ENCODE data around the gene ONECUT3. TPM values are rescaled to one million over a fixed set of nuclear protein-coding genes. Genes with fewer than 3 reads are reported as not detected.

Gene ONECUT3
- total and polyA plus RNA-seq, 2 of the 4 experiments (the other 2 are of a cell fraction) = not detected

DNA sequence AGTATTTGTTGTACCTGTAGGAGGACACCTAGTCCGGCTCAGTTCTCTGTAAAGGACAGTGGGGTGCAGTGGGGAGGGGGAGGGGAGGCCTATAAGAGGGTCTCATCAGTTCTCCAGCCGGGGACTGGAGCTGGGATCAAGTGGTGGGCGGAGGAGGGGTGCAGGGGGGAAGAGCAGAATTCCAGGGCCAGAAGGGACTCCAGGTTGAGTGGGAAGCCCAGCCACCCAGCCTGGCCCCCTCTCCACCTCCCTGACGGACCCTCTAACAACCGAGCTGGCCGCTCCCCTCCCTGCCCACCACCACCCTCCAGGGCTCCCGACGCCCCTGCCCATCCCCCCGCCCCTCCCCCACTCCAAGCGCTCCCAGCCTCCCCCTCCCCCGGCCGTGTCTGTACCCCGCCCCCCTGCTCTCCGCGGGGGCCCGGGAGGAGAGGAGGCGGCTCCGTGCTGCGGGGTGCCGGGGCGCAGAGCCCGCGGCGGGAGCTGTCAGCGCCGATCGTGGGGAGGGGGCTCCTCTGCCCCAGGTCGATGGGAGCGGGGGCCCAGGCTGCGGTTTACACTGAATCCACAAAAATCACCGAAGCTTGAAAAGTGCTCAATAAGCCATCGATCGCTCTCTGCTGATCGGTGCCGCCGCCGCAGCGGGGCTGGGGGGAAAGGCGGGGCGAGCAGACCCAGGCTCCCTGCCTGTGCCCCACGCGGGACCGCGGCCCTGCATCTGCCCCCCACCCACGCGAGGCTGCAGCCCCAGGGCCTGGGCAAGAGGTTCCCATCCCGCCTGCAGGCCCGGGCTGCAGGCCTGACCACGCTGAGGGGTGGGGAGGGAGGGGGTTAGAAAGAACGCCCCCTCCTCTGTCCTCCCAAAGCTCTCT is 34.6 kb upstream of the ONECUT3 start (continued):
- TF ChIP-seq RFX5 (IDR thresholded peaks at IDR 0.05; ENCODE audit: low read depth, low read length) = no peak

DNA sequence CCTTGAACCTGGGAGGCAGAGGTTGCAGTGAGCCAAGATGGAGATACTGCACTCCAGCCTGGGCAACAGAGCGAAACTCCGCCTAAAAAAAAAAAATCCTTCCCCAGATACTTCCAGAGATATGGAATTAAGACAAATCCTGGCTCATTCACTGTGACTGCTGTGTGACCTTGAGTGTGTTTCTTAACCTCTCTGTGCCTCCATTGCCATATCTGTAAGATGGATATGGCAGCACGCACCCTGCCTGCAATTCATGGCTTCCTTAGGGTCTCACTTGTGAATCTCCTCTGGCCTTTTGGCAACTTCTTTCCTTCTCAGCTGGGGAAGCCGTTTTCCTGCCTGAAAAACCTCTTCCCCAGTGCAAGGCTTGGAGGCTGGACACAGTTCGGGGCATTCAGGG is 33.8 kb upstream of the ONECUT3 start:
- no peak overlapping the region for H4K5ac ChIP-seq (ENCODE audit: low read depth, low read length)
- TF ChIP-seq, protein P1, sequence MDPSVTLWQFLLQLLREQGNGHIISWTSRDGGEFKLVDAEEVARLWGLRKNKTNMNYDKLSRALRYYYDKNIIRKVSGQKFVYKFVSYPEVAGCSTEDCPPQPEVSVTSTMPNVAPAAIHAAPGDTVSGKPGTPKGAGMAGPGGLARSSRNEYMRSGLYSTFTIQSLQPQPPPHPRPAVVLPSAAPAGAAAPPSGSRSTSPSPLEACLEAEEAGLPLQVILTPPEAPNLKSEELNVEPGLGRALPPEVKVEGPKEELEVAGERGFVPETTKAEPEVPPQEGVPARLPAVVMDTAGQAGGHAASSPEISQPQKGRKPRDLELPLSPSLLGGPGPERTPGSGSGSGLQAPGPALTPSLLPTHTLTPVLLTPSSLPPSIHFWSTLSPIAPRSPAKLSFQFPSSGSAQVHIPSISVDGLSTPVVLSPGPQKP (IDR thresholded peaks at IDR 0.05; ENCODE audit: borderline replicate concordance, low read depth, low read length) = no peak
- TF ChIP-seq CHD1 (IDR thresholded peaks at IDR 0.05; ENCODE audit: low read depth, low read length) (no peak), CEBPB (IDR thresholded peaks at IDR 0.05; ENCODE audit: low read depth, low read length) (no peak), RAD21 (IDR thresholded peaks at IDR 0.05; ENCODE audit: low read length) (no peak), SMC3 (IDR thresholded peaks at IDR 0.05; ENCODE audit: low read depth, low read length) (no peak), MXI1 (IDR thresholded peaks at IDR 0.05; ENCODE audit: borderline replicate concordance, low read depth, low read length) (no peak)
- TF ChIP-seq, protein P2, sequence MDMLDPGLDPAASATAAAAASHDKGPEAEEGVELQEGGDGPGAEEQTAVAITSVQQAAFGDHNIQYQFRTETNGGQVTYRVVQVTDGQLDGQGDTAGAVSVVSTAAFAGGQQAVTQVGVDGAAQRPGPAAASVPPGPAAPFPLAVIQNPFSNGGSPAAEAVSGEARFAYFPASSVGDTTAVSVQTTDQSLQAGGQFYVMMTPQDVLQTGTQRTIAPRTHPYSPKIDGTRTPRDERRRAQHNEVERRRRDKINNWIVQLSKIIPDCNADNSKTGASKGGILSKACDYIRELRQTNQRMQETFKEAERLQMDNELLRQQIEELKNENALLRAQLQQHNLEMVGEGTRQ (IDR thresholded peaks at IDR 0.05; ENCODE audit: low read depth, low read length) = no peak
- peaks cover 55% of the 10 kb centered on the region for H3K27me3 ChIP-seq (ENCODE audit: control insufficient read depth, insufficient read depth, low read length)
- no peak overlapping the region for H3K18ac ChIP-seq (ENCODE audit: low read depth, low read length)
- no peak overlapping the region for H3K56ac ChIP-seq (ENCODE audit: extremely low read depth, insufficient read depth, low read length)
- no TSS peak for BruUV-seq (replicated peaks)
- no peak overlapping the region for H3K14ac ChIP-seq (replicated peaks; ENCODE audit: low read depth, low read length)
- H3K4me1 ChIP-seq (ENCODE audit: control insufficient read depth, insufficient read depth, low read length) = no peaks in the 10 kb centered on the region
- H3K9ac ChIP-seq (ENCODE audit: low read depth, low read length) = no peak overlapping the region
- no peak overlapping the region for H2AK5ac ChIP-seq (ENCODE audit: low read depth, low read length)
- no peak overlapping the region for H2AFZ ChIP-seq (replicated peaks; ENCODE audit: low read length, poor library complexity)
- in situ Hi-C loops (cut with MboI; ENCODE audit: low sequenced_read_pairs) (no loop called here), dilution Hi-C loops (cut with HindIII; ENCODE audit: low sequenced_read_pairs, unreplicated experiment) (no loop called here), intact Hi-C loops (cut with micrococcal nuclease) (no loop called here)
- H3K79me1 ChIP-seq (ENCODE audit: low read depth in 1 of 2, low read length in 2 of 2) = no peaks in the 10 kb centered on the region
- no peak overlapping the region for H3K4ac ChIP-seq (ENCODE audit: low read depth, low read length)
- H3K4me3 ChIP-seq (ENCODE audit: insufficient read depth, low read depth, low read length) = no peak overlapping the region
- peaks cover 4% of the 10 kb centered on the region; the same call in 1 of the 2 replicates for H3K9me3 ChIP-seq (ENCODE audit: control insufficient read depth, insufficient read depth, low read length)
- H4K20me1 ChIP-seq (ENCODE audit: insufficient read depth, low read length) = no peaks in the 10 kb centered on the region
- no peak overlapping the region for H4K91ac ChIP-seq (ENCODE audit: insufficient read depth, low read depth, low read length)
- no peak for DNase-seq
- H3K4me2 ChIP-seq (ENCODE audit: low read depth, low read length) = no peak overlapping the region
- no peaks in the 10 kb centered on the region for H3K36me3 ChIP-seq (ENCODE audit: control insufficient read depth, insufficient read depth, low read length)
- ChIA-PET POLR2A (ENCODE audit: unreplicated experiment) (no interaction called here), CTCF (no interaction called here)
- H3K9me1 ChIP-seq (ENCODE audit: insufficient read depth, low read length) = no peaks in the 10 kb centered on the region
- H3K23ac ChIP-seq (ENCODE audit: low read depth, low read length) = no peak overlapping the region
- WGBS, 2 experiments (ENCODE audit: extremely low coverage in 2 of 2, insufficient read length in 1 of 2) = 50% methylated on average over 1 of the region's 5 CpGs; no CpG with 5 or more reads in 1 of the 2 experiments
- no peak for ATAC-seq (ENCODE audit: low read depth)
- no peak overlapping the region for H2AK9ac ChIP-seq (replicated peaks; ENCODE audit: low read depth, low read length, poor library complexity)
- H4K8ac ChIP-seq (ENCODE audit: low read depth in 2 of 2, low read length in 2 of 2) = no peak overlapping the region
- no peak overlapping the region for H2BK5ac ChIP-seq (ENCODE audit: low read depth, low read length, poor library complexity, severe bottlenecking)
- H2BK15ac ChIP-seq (ENCODE audit: low read depth, low read length) = no peak overlapping the region
- no peak overlapping the region for H3K27ac ChIP-seq (ENCODE audit: insufficient read depth, low read length)
- H2BK20ac ChIP-seq (ENCODE audit: low read depth, low read length) = no peak overlapping the region
- H2BK120ac ChIP-seq (ENCODE audit: low read depth, low read length) = no peak overlapping the region
